CD4-positive, alpha-beta T cell (primary cell): ENCODE measurements around the gene CACNA2D3. TPM values are rescaled to one million over a fixed set of nuclear protein-coding genes. Genes with fewer than 3 reads are reported as not detected.

Experiments
- ATAC-seq: fragments of 200-7000 bp; cut with Tn5 transposase; one replicate; pipeline ENCODE4 v1.10.0; 2022; ENCODE audit warnings: mild to moderate bottlenecking; ENCODE audit not compliant: poor library complexity
- CTCF ChIA-PET: fragments of 350-600 bp; sonication (Branson Sonifier 250); formaldehyde crosslinking; loops from one replicate; lab custom pipeline; 2021; ENCODE audit warnings: antibody characterized with exemption, inconsistent platforms; lab: Charles Lee
- POLR2A ChIA-PET: fragments of 350-600 bp; sonication (Branson Sonifier 250); formaldehyde crosslinking; loops from one replicate; lab custom pipeline; 2021; ENCODE audit warnings: antibody characterized with exemption, inconsistent platforms; lab: Charles Lee
- DNase-seq, 14 experiments: peaks; one replicate each; pipeline ENCODE4 v3.0.0-alpha.2; 2013 to 2020; ENCODE audit warnings: mixed read lengths in 2 of 14
- H3K27ac ChIP-seq, 2 donors: one replicate each; pipeline versions ENCODE4 v1.5.1 to v1.7.0; 2013; ENCODE audit warnings: low read length in 2 of 2, low read depth in 1 of 2, mild to moderate bottlenecking in 1 of 2
- H3K27me3 ChIP-seq, 2 experiments: 1 replicate in 1 of 2; 2 replicates in 1 of 2; pipeline versions ENCODE4 v1.6.1 to v1.7.0; 2013; ENCODE audit warnings: low read length in 2 of 2, control low read depth in 1 of 2, mild to moderate bottlenecking in 1 of 2, moderate library complexity in 1 of 2; ENCODE audit not compliant: insufficient read depth in 2 of 2, control insufficient read depth in 1 of 2
- H3K36me3 ChIP-seq: one replicate; pipeline ENCODE4 v1.6.1; 2013; ENCODE audit warnings: low read length, control low read depth; ENCODE audit not compliant: insufficient read depth
- H3K4me1 ChIP-seq: one replicate; pipeline ENCODE4 v1.6.1; 2013; ENCODE audit warnings: low read length, control low read depth; ENCODE audit not compliant: insufficient read depth
- H3K4me3 ChIP-seq: one replicate; pipeline ENCODE4 v1.5.1; 2013; ENCODE audit warnings: mild to moderate bottlenecking, low read length, moderate library complexity
- H3K9me3 ChIP-seq, 2 experiments: 1 replicate in 1 of 2; 2 replicates in 1 of 2; pipeline versions ENCODE4 v1.6.1 to v1.7.0; 2013; ENCODE audit warnings: low read length in 2 of 2, mild to moderate bottlenecking in 2 of 2, control low read depth in 1 of 2, moderate library complexity in 1 of 2; ENCODE audit not compliant: control insufficient read depth in 1 of 2, insufficient read depth in 1 of 2
- H3K27ac Mint-ChIP-seq: one replicate; pipeline ENCODE4 v1.8.0; 2020; ENCODE audit warnings: mixed read lengths
- H3K27me3 Mint-ChIP-seq: one replicate; pipeline ENCODE4 v1.8.0; 2021; ENCODE audit warnings: mixed read lengths
- H3K36me3 Mint-ChIP-seq: one replicate; pipeline ENCODE4 v1.8.0; 2021; ENCODE audit warnings: low read depth, mixed read lengths
- H3K4me1 Mint-ChIP-seq: one replicate; pipeline ENCODE4 v1.8.0; 2021; ENCODE audit warnings: low read depth, mixed read lengths
- H3K4me3 Mint-ChIP-seq: one replicate; pipeline ENCODE4 v1.8.0; 2020; ENCODE audit warnings: mild to moderate bottlenecking, mixed read lengths
- H3K9me3 Mint-ChIP-seq: one replicate; pipeline ENCODE4 v1.8.0; 2020; ENCODE audit warnings: mixed read lengths
- CTCF ChIP-seq: fragments of 200-600 bp; IDR thresholded peaks from one replicate; pipeline ENCODE4 v1.8.0; 2022; ENCODE audit warnings: antibody characterized with exemption, mild to moderate bottlenecking
- intact Hi-C, 2 experiments: fragments of 100-400 bp; cut with DNase I in 1 of 2; cut with micrococcal nuclease in 1 of 2; formaldehyde crosslinking; loops; one replicate each; pipeline versions ENCODE4 v1.15.1 to v1.9.0; 2023 to 2025; cut with DNase I, micrococcal nuclease
- total RNA-seq, 174 experiments: library from RNA in 2 of 174; stranded (reverse) in 2 of 174; gene quantifications; one replicate each; pipeline ENCODE4 v1.2.3 and lab custom pipeline; 2021 to 2026

CACNA2D3 gene
- total RNA-seq, 2 experiments from 2014 or later = 0.08 TPM; not detected in 1

GRCh38 chr3:54262946-54263345, 140.6 kb downstream of the CACNA2D3 start:
- intact Hi-C loops = no loop called here
- no peak for DNase-seq
- no peak overlapping the region for H3K4me3 Mint-ChIP-seq

GRCh38 chr3:54264050-54264449, 141.7 kb downstream of the CACNA2D3 start:
- H3K36me3 Mint-ChIP-seq = no peaks in the 10 kb centered on the region
- intact Hi-C loops = no loop called here
- H3K4me3 Mint-ChIP-seq = no peak overlapping the region

More at GRCh38 chr3:54262946-54263345, 140.6 kb downstream of the CACNA2D3 start:
- H3K9me3 Mint-ChIP-seq = peaks cover 1% of the 10 kb centered on the region
- POLR2A ChIA-PET = no interaction called here
- H3K4me1 Mint-ChIP-seq = no peaks in the 10 kb centered on the region
- Histone ChIP-seq H3K36me3 (no peaks in the 10 kb centered on the region), H3K4me1 (no peaks in the 10 kb centered on the region), H3K27ac (no peak overlapping the region), H3K9me3 (no peaks in the 10 kb centered on the region), H3K27me3 (peaks cover 0 to 3% of the 10 kb centered on the region in 2 experiments), H3K4me3 (no peak overlapping the region)
- CTCF ChIA-PET = no interaction called here
- H3K27me3 Mint-ChIP-seq = peaks cover 26% of the 10 kb centered on the region
- TF ChIP-seq CTCF = no peak
- ATAC-seq = no peak
- no peaks in the 10 kb centered on the region for H3K36me3 Mint-ChIP-seq
- H3K27ac Mint-ChIP-seq = no peak overlapping the region

GRCh38 chr3:54270816-54271526, 148.6 kb downstream of the CACNA2D3 start:
- H3K27ac ChIP-seq = no peak overlapping the region
- H3K4me1 ChIP-seq = no peaks in the 10 kb centered on the region
- Mint-ChIP-seq H3K27ac (no peak overlapping the region), H3K27me3 (peaks cover 17% of the 10 kb centered on the region), H3K4me1 (no peaks in the 10 kb centered on the region), H3K9me3 (no peaks in the 10 kb centered on the region), H3K36me3 (no peaks in the 10 kb centered on the region), H3K4me3 (no peak overlapping the region)
- DNase-seq = no peak
- no peaks in the 10 kb centered on the region for H3K36me3 ChIP-seq
- no peaks in the 10 kb centered on the region for H3K9me3 ChIP-seq
- ChIA-PET CTCF (no interaction called here), POLR2A (no interaction called here)
- no peak for ATAC-seq
- no peaks in the 10 kb centered on the region for H3K27me3 ChIP-seq
- intact Hi-C loops = no loop called here
- H3K4me3 ChIP-seq = no peak overlapping the region
- TF ChIP-seq CTCF = no peak

More at GRCh38 chr3:54264050-54264449, 141.7 kb downstream of the CACNA2D3 start:
- no peak for DNase-seq
- H3K4me1 ChIP-seq = no peaks in the 10 kb centered on the region
- H3K9me3 Mint-ChIP-seq = peaks cover 1% of the 10 kb centered on the region
- TF ChIP-seq CTCF = no peak
- H3K9me3 ChIP-seq = no peaks in the 10 kb centered on the region
- no peak overlapping the region for H3K27ac Mint-ChIP-seq
- H3K27me3 ChIP-seq = peaks cover 0 to 3% of the 10 kb centered on the region in 2 experiments
- no peaks in the 10 kb centered on the region for H3K4me1 Mint-ChIP-seq
- no peak for ATAC-seq
- POLR2A ChIA-PET = no interaction called here
- H3K27ac ChIP-seq = no peak overlapping the region
- H3K36me3 ChIP-seq = no peaks in the 10 kb centered on the region
- H3K27me3 Mint-ChIP-seq = peaks cover 27% of the 10 kb centered on the region
- CTCF ChIA-PET = no interaction called here
- H3K4me3 ChIP-seq = no peak overlapping the region
